Liver (tissue), 9 donors: ENCODE measurements around the gene PPP2R2D. TPM values are rescaled to one million over a fixed set of nuclear protein-coding genes. Genes with fewer than 3 reads are reported as not detected.

Experiments
- DNase-seq: peaks from one replicate; pipeline ENCODE4 v3.0.0-alpha.2; 2017; ENCODE audit warnings: low spot score
- H3K27ac ChIP-seq, 2 donors: one replicate each; pipeline ENCODE4 v1.7.0; 2013; ENCODE audit warnings: inconsistent platforms in 2 of 2, low read length in 2 of 2, control low read depth in 1 of 2, low read depth in 1 of 2, mild to moderate bottlenecking in 1 of 2
- H3K27me3 ChIP-seq, 4 donors: one replicate each; pipeline versions ENCODE4 v1.6.1 to v1.7.0; 2013; ENCODE audit warnings: low read length in 3 of 4, inconsistent platforms in 1 of 4, mild to moderate bottlenecking in 1 of 4, moderate library complexity in 1 of 4; ENCODE audit not compliant: control insufficient read depth in 4 of 4, insufficient read depth in 4 of 4
- H3K36me3 ChIP-seq, 4 donors: one replicate each; pipeline versions ENCODE4 v1.6.1 to v1.7.0; 2013; ENCODE audit warnings: low read length in 3 of 4, mild to moderate bottlenecking in 3 of 4, low read depth in 1 of 4, moderate library complexity in 1 of 4; ENCODE audit not compliant: control insufficient read depth in 4 of 4, insufficient read depth in 3 of 4
- H3K4me1 ChIP-seq, 4 donors: one replicate each; pipeline versions ENCODE4 v1.6.1 to v1.7.0; 2013; ENCODE audit warnings: low read length in 3 of 4, mild to moderate bottlenecking in 3 of 4, moderate library complexity in 1 of 4; ENCODE audit not compliant: control insufficient read depth in 4 of 4, insufficient read depth in 4 of 4
- H3K4me3 ChIP-seq, 3 donors: one replicate each; pipeline versions ENCODE4 v1.6.1 to v1.7.0; 2013; ENCODE audit warnings: low read length in 3 of 3, control low read depth in 1 of 3, low read depth in 1 of 3, mild to moderate bottlenecking in 1 of 3
- H3K9ac ChIP-seq, 2 donors: one replicate each; pipeline ENCODE4 v1.7.0; 2013; ENCODE audit warnings: low read length in 2 of 2, mild to moderate bottlenecking in 2 of 2, moderate library complexity in 2 of 2, control low read depth in 1 of 2, low read depth in 1 of 2
- H3K9me3 ChIP-seq, 4 donors: one replicate each; pipeline versions ENCODE4 v1.6.1 to v1.7.0; 2013; ENCODE audit warnings: low read length in 3 of 4; ENCODE audit not compliant: control insufficient read depth in 4 of 4
- CTCF ChIP-seq: fragments of 150-350 bp; IDR thresholded peaks from 2 replicates; pipeline ENCODE4 v1.5.1; 2017; ENCODE audit warnings: improper control_type of control experiment, low read depth, low read length; ENCODE audit not compliant: missing input control
- EGR1 ChIP-seq, 2 donors: IDR thresholded peaks; 2 replicates each; pipeline ENCODE4 v1.6.1; 2016 to 2018; ENCODE audit warnings: antibody characterized with exemption in 2 of 2, low read depth in 2 of 2
- FOXA1 ChIP-seq: IDR thresholded peaks from 2 replicates; pipeline ENCODE4 v1.6.1; 2016; ENCODE audit warnings: antibody characterized with exemption
- FOXA2 ChIP-seq: IDR thresholded peaks from 2 replicates; pipeline ENCODE4 v1.6.1; 2016; ENCODE audit warnings: antibody characterized with exemption
- GABPA ChIP-seq, 2 donors: IDR thresholded peaks in 1 of 2; conservative IDR thresholded peaks in 1 of 2; 2 replicates each; pipeline ENCODE4 v1.6.1; 2016; ENCODE audit warnings: antibody characterized with exemption in 2 of 2, mild to moderate bottlenecking in 1 of 2, moderate library complexity in 1 of 2
- HNF4A ChIP-seq, 2 donors: conservative IDR thresholded peaks; 2 replicates each; pipeline ENCODE4 v1.6.1; 2016; ENCODE audit warnings: antibody characterized with exemption in 2 of 2, mild to moderate bottlenecking in 2 of 2
- HNF4G ChIP-seq: IDR thresholded peaks from 2 replicates; pipeline ENCODE4 v1.6.1; 2016; ENCODE audit warnings: antibody characterized with exemption
- JUND ChIP-seq, 2 donors: IDR thresholded peaks; 2 replicates each; pipeline ENCODE4 v1.6.1; 2016; ENCODE audit warnings: antibody characterized with exemption in 2 of 2
- MAX ChIP-seq: IDR thresholded peaks from 2 replicates; pipeline ENCODE4 v1.6.1; 2016; ENCODE audit warnings: antibody characterized with exemption
- NR2F2 ChIP-seq: IDR thresholded peaks from 2 replicates; pipeline ENCODE4 v1.6.1; 2016; ENCODE audit warnings: antibody characterized with exemption
- RAD21 ChIP-seq, 2 donors: IDR thresholded peaks; 2 replicates each; pipeline ENCODE4 v1.6.1; 2016; ENCODE audit warnings: antibody characterized with exemption in 2 of 2, mild to moderate bottlenecking in 2 of 2
- REST ChIP-seq: IDR thresholded peaks from 2 replicates; pipeline ENCODE4 v1.6.1; 2016; ENCODE audit warnings: antibody characterized with exemption, mild to moderate bottlenecking
- RXRA ChIP-seq, 2 donors: IDR thresholded peaks; 2 replicates each; pipeline ENCODE4 v1.6.1; 2017 to 2018; ENCODE audit warnings: antibody characterized with exemption in 2 of 2, mild to moderate bottlenecking in 1 of 2
- SP1 ChIP-seq: IDR thresholded peaks from 2 replicates; pipeline ENCODE4 v1.6.1; 2018; ENCODE audit warnings: antibody characterized with exemption, mild to moderate bottlenecking
- TAF1 ChIP-seq: conservative IDR thresholded peaks from 2 replicates; pipeline ENCODE4 v1.6.1; 2016; ENCODE audit warnings: antibody characterized with exemption, mild to moderate bottlenecking
- YY1 ChIP-seq: IDR thresholded peaks from 2 replicates; pipeline ENCODE4 v1.6.1; 2016; ENCODE audit warnings: antibody characterized with exemption, mild to moderate bottlenecking
- ZBTB33 ChIP-seq: IDR thresholded peaks from 2 replicates; pipeline ENCODE4 v1.6.1; 2016; ENCODE audit warnings: antibody characterized with exemption
- whole genome bisulfite sequencing: extraction: QIAGEN DNeasy Blood & Tissue Kit; methylation state at CpG from one replicate; pipeline ENCODE4 v1.1.7; 2013; 5-methylcytosine and 5-hydroxymethylcytosine counted together
- polyA plus RNA-seq, 2 donors: library from polyadenylated mRNA; stranded (reverse) in 1 of 2; unstranded in 1 of 2; fragments of 200-250 nt in 1 of 2; fragments of >200 nt in 1 of 2; fragmentation: Nextera tagmentation in 1 of 2; extraction: Ambion mirVana in 1 of 2; gene quantifications; one replicate each; pipeline versions ENCODE4 v1.2.1 to v1.2.3, GENCODE V29; 2013 to 2015
- total RNA-seq, 2 donors: library from RNA; depleted of rRNA; stranded (reverse); fragments of >200 nt; gene quantifications; one replicate each; pipeline ENCODE4 v1.2.3, GENCODE V29; 2014
- donor health status: healthy.
- donor health status: healthy.
- donor health status: healthy.
- donor health status: healthy.
- donor health status: healthy.

Gene PPP2R2D
- total and polyA plus RNA-seq, 4 donors = 5.9 to 20.5 (median 14.3) TPM

GRCh38 chr10:131974034-131974817, 73.4 kb downstream of the PPP2R2D start:
- Histone ChIP-seq H3K4me1 (peaks cover 10 to 28% (median 21%) of the 10 kb centered on the region in 4 donors), H3K36me3 (peaks cover 14 to 32% (median 18%) of the 10 kb centered on the region in 4 donors), H3K4me3 (no peak overlapping the region), H3K27me3 (no peaks in the 10 kb centered on the region), H3K9ac (no peak overlapping the region), H3K9me3 (no peaks in the 10 kb centered on the region), H3K27ac (no peak overlapping the region)
- DNase-seq = no peak
- 91% methylated on average over 14 of the region's 14 CpGs for whole genome bisulfite sequencing
- TF ChIP-seq SP1 (no peak), ZBTB33 (no peak), YY1 (no peak), TAF1 (no peak), REST (no peak), GABPA (IDR thresholded peaks at IDR 0.05 in 1 of 2, conservative IDR thresholded peaks at IDR 0.05 in 1 of 2) (no peak), HNF4G (no peak)

GRCh38 chr10:131975003-131975402, 74.2 kb downstream of the PPP2R2D start:
- Histone ChIP-seq H3K27ac (no peak overlapping the region), H3K36me3 (peaks cover 6 to 25% (median 15%) of the 10 kb centered on the region in 4 donors), H3K4me3 (no peak overlapping the region), H3K27me3 (no peaks in the 10 kb centered on the region), H3K4me1 (peaks cover 10 to 33% (median 27%) of the 10 kb centered on the region in 4 donors), H3K9me3 (no peaks in the 10 kb centered on the region), H3K9ac (no peak overlapping the region)
- 87% methylated on average over 6 of the region's 6 CpGs for WGBS
- DNase-seq = no peak
- no peak for TF ChIP-seq HNF4G
- TF ChIP-seq RAD21 (IDR thresholded peaks at IDR 0.05) = no peak
- TF ChIP-seq HNF4A (conservative IDR thresholded peaks at IDR 0.05) = no peak
- no peak for TF ChIP-seq REST
- no peak for TF ChIP-seq FOXA1
- TF ChIP-seq ZBTB33 = no peak
- TF ChIP-seq RXRA (IDR thresholded peaks at IDR 0.05) = no peak
- TF ChIP-seq YY1 = no peak
- no peak for TF ChIP-seq NR2F2
- no peak for TF ChIP-seq CTCF
- TF ChIP-seq FOXA2 = no peak
- TF ChIP-seq JUND (IDR thresholded peaks at IDR 0.05) = no peak
- TF ChIP-seq MAX = no peak
- no peak for TF ChIP-seq SP1
- TF ChIP-seq EGR1 (IDR thresholded peaks at IDR 0.05; ENCODE audit: low read depth in 2 of 2) = no peak
- no peak for TF ChIP-seq TAF1
- TF ChIP-seq GABPA (IDR thresholded peaks at IDR 0.05 in 1 of 2, conservative IDR thresholded peaks at IDR 0.05 in 1 of 2) = no peak
